ENCODE data around the gene UBQLN2.
"Not testable (repeated sequence)": the region's sequence is repeated elsewhere in the genome, so short reads cannot be mapped to it uniquely, and the experiment has no call there.

UBQLN2 gene
- total RNA-seq = 40.8 to 48.6 (median 43.0) reads per million in 4 experiments

GRCh38 chrX:56563231-56564161, at the start of gene UBQLN2:
Gene UBQLN2 (plus strand): TSS chrX:56563627. CDS start chrX:56563874, 247 bp downstream.
- DNase-seq = peak; percentile 60

DNA sequence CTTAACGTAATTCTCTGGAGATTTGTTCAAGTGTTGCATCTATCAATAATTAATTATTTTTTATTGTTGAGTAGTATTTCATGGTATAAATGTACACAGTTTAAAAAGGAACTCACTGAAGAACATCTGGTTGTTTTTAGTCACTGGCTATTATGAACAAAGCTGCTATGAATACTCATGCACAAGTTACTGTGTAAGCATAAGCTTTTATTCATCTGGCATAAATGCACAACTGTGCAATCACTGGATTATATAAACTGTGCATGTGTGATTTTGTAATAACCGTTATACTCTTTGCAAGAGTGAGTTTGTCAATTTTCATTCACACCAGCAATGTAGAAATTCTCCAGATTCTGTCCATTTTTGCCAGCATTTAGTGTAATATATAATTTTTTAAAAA, 43.8 kb upstream of the UBQLN2 start:
- no peak for DNase-seq

GRCh38 chrX:56529482-56530007, 33.9 kb upstream of the UBQLN2 start:
- DNase-seq = not testable (repeated sequence)

DNA sequence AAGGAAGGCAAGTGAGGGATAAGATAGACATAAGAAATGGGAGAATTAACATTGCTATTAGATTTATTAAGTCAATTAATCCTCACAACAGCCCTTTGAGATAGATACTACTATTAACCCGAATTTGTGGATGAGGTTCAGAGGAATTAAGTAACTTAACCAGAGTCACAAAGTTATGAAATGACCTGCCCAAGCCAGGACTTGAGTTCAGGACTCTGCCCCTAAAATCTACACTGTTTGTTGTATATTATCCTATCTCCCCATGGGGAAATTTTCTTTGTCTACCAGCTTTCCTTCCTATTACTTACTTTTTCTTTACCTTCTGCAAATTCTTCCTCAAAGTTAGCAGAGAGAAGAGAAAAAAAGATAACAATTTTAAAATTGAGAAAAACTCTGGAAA, 33.4 kb upstream of the UBQLN2 start:
- no peak for DNase-seq

- no peak for DNase-seq
Observed at GRCh38 chrX:56550667-56551066, 12.8 kb upstream of the UBQLN2 start.

DNA sequence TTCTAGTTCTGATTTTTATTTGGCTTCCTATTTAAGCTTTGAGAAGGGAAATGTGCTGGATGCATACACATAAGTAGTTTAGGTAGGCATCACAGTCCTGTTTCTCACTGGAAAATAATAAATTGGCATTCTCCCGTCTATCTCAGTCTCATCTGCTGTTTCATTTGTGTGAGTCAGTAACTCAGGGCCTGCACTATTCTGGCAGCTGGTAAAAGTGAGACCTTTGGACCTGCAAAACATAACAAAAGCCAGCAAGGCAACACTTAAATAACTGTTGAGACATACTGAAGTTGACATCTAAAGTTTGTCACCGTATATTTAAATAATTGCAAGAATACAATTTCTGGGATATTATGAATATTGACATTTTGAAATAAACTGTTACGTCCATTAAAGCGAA, 8.6 kb upstream of the UBQLN2 start:
- no peak for DNase-seq

GRCh38 chrX:56557376-56557929, 6.0 kb upstream of the UBQLN2 start:
- no peak for DNase-seq

GRCh38 chrX:56564164-56564885, 898 bp downstream of the UBQLN2 start:
- no peak for DNase-seq

GRCh38 chrX:56564921-56565840, 1.8 kb downstream of the UBQLN2 start:
- DNase-seq = no peak

- no peak for DNase-seq
Observed at GRCh38 chrX:56569378-56570057, 6.1 kb downstream of the UBQLN2 start.

DNA sequence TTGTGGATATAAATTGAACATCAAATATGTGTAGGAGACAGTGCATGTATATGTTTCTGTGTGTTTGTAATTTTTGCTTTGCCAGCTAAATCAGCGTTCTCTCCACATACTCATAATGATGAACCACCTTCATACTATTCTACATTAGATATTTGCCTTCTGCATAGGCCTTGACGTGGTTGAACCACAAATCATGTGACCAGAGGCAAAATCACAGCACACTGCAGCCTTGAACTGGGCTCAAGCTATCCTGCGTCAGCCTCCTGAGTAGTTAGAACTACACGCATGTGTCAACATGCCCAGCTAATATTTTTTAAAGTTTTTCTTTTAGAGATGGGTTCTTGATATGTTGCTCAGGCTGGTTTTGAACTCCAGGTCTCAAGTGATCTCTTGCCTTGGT, 9.5 kb downstream of the UBQLN2 start:
- DNase-seq = no peak

GRCh38 chrX:56574861-56575260, 11.4 kb downstream of the UBQLN2 start:
- DNase-seq = no peak

GRCh38 chrX:56576721-56577120, 13.3 kb downstream of the UBQLN2 start:
- no peak for DNase-seq

DNA sequence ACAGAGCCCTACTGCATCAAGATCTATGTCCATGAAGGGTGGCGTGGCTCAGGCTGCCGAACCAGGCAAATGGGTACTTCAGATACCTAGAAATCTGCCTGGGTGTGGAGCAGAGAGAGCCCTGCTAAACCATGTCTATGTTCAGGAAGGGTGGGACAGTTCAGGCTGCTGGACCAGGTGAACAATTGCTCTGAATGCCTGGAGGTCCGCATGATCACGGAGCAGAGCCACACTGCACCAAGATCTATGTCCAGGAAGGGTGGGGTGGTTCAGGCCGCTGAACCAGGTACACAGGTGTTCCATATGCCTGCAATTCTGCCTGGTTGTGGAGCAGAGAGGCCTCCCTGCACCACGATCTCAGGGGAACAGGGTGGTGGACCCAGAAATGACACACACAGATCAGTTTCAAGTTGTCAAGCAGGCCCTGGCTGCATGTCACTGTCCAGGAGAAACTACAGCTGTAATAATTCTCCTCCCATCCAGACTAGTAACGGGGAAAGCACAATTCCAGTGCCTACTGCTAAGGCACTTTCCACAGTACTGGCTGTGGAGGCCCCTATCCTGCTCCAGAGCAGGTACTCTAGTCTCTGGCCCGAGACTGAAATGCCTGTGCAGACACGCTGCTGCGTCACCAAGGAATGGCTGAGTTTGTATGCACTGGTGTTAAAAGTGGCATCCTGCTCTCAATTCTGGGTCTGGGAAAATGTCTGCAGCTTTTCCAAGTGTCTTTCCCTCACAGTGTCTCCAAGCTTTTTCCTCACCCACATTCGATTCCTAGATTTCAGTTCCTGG, 25.2 kb downstream of the UBQLN2 start:
- DNase-seq = no peak

DNA sequence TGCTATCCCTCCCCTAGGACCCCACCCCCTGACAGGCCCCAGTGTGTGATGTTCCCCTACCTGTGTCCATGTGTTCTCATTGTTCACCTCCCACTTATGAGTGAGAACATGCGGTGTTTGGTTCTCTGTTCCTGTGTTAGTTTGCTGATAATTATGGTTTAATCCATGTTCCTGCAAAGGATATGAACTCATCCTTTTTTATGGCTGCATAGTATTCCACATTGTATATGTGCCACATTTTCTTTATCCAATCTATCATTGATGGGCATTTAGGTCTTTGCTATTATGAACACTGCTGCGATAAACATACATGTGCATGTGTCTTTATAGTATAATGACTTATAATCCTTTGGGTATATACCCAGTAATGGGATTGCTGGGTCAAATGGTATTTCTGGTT, 28.4 kb downstream of the UBQLN2 start:
- not testable (repeated sequence) for DNase-seq

DNA sequence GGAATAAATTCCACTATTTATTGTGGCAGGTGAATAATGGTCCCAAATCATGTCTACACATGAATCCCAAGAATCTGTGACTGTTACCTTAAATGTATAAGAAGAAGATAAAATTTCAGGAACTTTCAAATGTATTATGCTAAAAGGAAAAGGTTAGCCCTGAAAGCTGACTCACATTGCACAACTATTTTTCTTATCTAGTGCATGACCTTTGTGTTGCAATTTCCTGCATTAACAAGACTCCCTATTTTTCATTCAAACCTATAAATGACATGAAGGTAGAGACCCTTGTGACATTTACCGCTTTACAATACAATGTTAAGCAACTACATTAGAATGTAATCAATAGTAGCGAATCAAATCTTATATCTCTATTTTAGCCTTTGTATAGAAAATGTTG, 36.7 kb downstream of the UBQLN2 start:
- DNase-seq = no peak

GRCh38 chrX:56600987-56601386, 37.6 kb downstream of the UBQLN2 start:
- DNase-seq = no peak

- no peak for DNase-seq
Observed at GRCh38 chrX:56615282-56615681, 51.9 kb downstream of the UBQLN2 start.

Measured in effector CD8-positive, alpha-beta T cell (primary cell).